ENCODE results near the gene TRIM8. TPM values are rescaled to one million over a fixed set of nuclear protein-coding genes. Genes with fewer than 3 reads are reported as not detected.

Gene TRIM8
- total RNA-seq, 1 donor from 2014 or later = 126 TPM

GRCh38 chr10:102705531-102705930 lies 61.3 kb downstream of the TRIM8 start:
- H3K27ac ChIP-seq = no peak overlapping the region
- intact Hi-C loops (cut with DNase I) = no loop called here
- no peaks in the 10 kb centered on the region for H3K27me3 ChIP-seq
- H3K9me3 ChIP-seq = no peaks in the 10 kb centered on the region
- no peak for DNase-seq (ENCODE audit: extremely low spot score in 2 of 2)
- peaks cover 0 to 5% of the 10 kb centered on the region in 2 donors for H3K36me3 ChIP-seq
- H3K4me3 ChIP-seq = no peak overlapping the region
- TF ChIP-seq CTCF (IDR thresholded peaks at IDR 0.05) (no peak), POLR2A (IDR thresholded peaks at IDR 0.05) (no peak), POLR2AphosphoS5 (IDR thresholded peaks at IDR 0.05; ENCODE audit: insufficient read depth in 1 of 2, low read depth in 1 of 2) (no peak)
- H3K4me1 ChIP-seq = peaks cover 26% of the 10 kb centered on the region

Other genes starting within 250 kb of the TRIM8 start
- 26.8 TPM for gene NFKB2, start 248.8 kb upstream of the TRIM8 start, total RNA-seq
- gene PSD, start 225.7 kb upstream of the TRIM8 start, total RNA-seq = 6.4 TPM
- 27.7 TPM for gene FBXL15, start 223.6 kb upstream of the TRIM8 start, total RNA-seq
- 52.1 TPM for gene CUEDC2, start 211.9 kb upstream of the TRIM8 start, total RNA-seq
- not detected for gene C10orf95, start 192.9 kb upstream of the TRIM8 start, total RNA-seq
- 74.2 TPM for gene ACTR1A, start 141.8 kb upstream of the TRIM8 start, total RNA-seq
- gene SUFU, start 140.5 kb upstream of the TRIM8 start, total RNA-seq = 12.5 TPM
- 7.4 TPM for gene ARL3, start 69.9 kb downstream of the TRIM8 start, total RNA-seq
- 6.4 TPM for gene SFXN2, start 70.2 kb downstream of the TRIM8 start, total RNA-seq
- 80.8 TPM for gene WBP1L, start 99.5 kb downstream of the TRIM8 start, total RNA-seq
- 43.2 TPM for gene CYP17A1, start 192.9 kb downstream of the TRIM8 start, total RNA-seq
- gene BORCS7, start 209.8 kb downstream of the TRIM8 start, total RNA-seq = 36.6 TPM
- gene AS3MT, start 225.0 kb downstream of the TRIM8 start, total RNA-seq = 3.2 TPM

Data from vagina (tissue), 2 donors.